H1 (cell line): ENCODE measurements around the gene CAMSAP1. TPM values are rescaled to one million over a fixed set of nuclear protein-coding genes. Genes with fewer than 3 reads are reported as not detected.

ENCODE experiments used
- CTCF ChIA-PET: fragments of 300-600 bp; sonication (Branson Sonifier 250); formaldehyde crosslinking; loops from one replicate; lab custom pipeline; 2021; ENCODE audit not compliant: partially characterized antibody; lab: Charles Lee
- POLR2A ChIA-PET: fragments of 300-600 bp; sonication (Branson Sonifier 250); formaldehyde crosslinking; loops from one replicate; lab custom pipeline; 2021; ENCODE audit warnings: inconsistent platforms; ENCODE audit not compliant: partially characterized antibody; lab: Charles Lee
- DNase-seq, 2 experiments: peaks; one replicate each; pipeline versions ENCODE4 v3.0.0 to v3.0.0-alpha.2; 2010 to 2022; ENCODE audit warnings: low spot score in 2 of 2, low read depth in 1 of 2, mixed read lengths in 1 of 2
- FAIRE-seq: peaks from 2 replicates; lab custom pipeline; 2011; peaks lifted over from hg19 to GRCh38; lab: Jason Lieb, UNC
- H2AFZ ChIP-seq: 2 replicates; pipeline ENCODE4 v1.8.1; 2012; ENCODE audit warnings: low read length, inconsistent platforms
- H2AK5ac ChIP-seq: 2 replicates; pipeline ENCODE4 v1.6.1; 2013; ENCODE audit warnings: low read depth, low read length
- H2BK120ac ChIP-seq: replicated peaks from 2 replicates; pipeline ENCODE3; 2013; ENCODE audit warnings: low read depth, low read length, inconsistent platforms
- H2BK12ac ChIP-seq: 2 replicates; pipeline ENCODE4 v1.6.1; 2013; ENCODE audit warnings: low read depth, low read length
- H2BK15ac ChIP-seq: 2 replicates; pipeline ENCODE4 v1.6.1; 2013; ENCODE audit warnings: low read length
- H2BK20ac ChIP-seq: 2 replicates; pipeline ENCODE4 v1.6.1; 2013; ENCODE audit warnings: low read length
- H2BK5ac ChIP-seq: 2 replicates; pipeline ENCODE4 v1.6.1; 2013; ENCODE audit warnings: low read depth, low read length
- H3K14ac ChIP-seq: 2 replicates; pipeline ENCODE4 v1.6.1; 2013; ENCODE audit warnings: inconsistent platforms; ENCODE audit not compliant: insufficient read length
- H3K18ac ChIP-seq: 2 replicates; pipeline ENCODE4 v1.6.1; 2013; ENCODE audit warnings: low read length; ENCODE audit errors: extremely low read depth
- H3K23ac ChIP-seq: 2 replicates; pipeline ENCODE4 v1.6.1; 2013; ENCODE audit warnings: inconsistent platforms; ENCODE audit not compliant: insufficient read length
- H3K23me2 ChIP-seq: 2 replicates; pipeline ENCODE4 v1.6.1; 2013; ENCODE audit warnings: low read depth, low read length
- H3K27ac ChIP-seq: 2 replicates; pipeline ENCODE4 v1.6.1; 2011; ENCODE audit warnings: low read depth, low read length, inconsistent platforms
- H3K27me3 ChIP-seq, 4 experiments: replicated peaks in 1 of 4; 1 replicate in 1 of 4; 2 replicates in 3 of 4; pipeline versions ENCODE4 v1.6.1 to v1.8.1; 2011 to 2013; ENCODE audit warnings: low read length in 3 of 4, mild to moderate bottlenecking in 3 of 4, inconsistent platforms in 2 of 4, mixed read lengths in 2 of 4, moderate library complexity in 1 of 4; ENCODE audit not compliant: control insufficient read depth in 3 of 4, insufficient read depth in 3 of 4; ENCODE audit errors: extremely low read depth in 1 of 4
- H3K36me3 ChIP-seq, 4 experiments: 2 replicates each; pipeline versions ENCODE4 v1.6.1 to v1.8.1; 2011 to 2013; ENCODE audit warnings: mild to moderate bottlenecking in 4 of 4, low read length in 3 of 4, moderate library complexity in 2 of 4, control low read depth in 1 of 4, inconsistent platforms in 1 of 4; ENCODE audit not compliant: insufficient read depth in 4 of 4, control insufficient read depth in 2 of 4
- H3K4ac ChIP-seq: replicated peaks from 2 replicates; pipeline ENCODE3; 2013; ENCODE audit warnings: low read length, low read depth, mixed read lengths, inconsistent platforms; ENCODE audit not compliant: insufficient read length
- H3K4me1 ChIP-seq, 4 experiments: replicated peaks in 1 of 4; 1 replicate in 1 of 4; 2 replicates in 3 of 4; pipeline versions ENCODE4 v1.6.1 to v1.8.1; 2011 to 2013; ENCODE audit warnings: low read length in 3 of 4, inconsistent platforms in 2 of 4, mixed read lengths in 1 of 4; ENCODE audit not compliant: insufficient read depth in 4 of 4, control insufficient read depth in 3 of 4
- H3K4me2 ChIP-seq, 2 experiments: 2 replicates each; pipeline versions ENCODE4 v1.6.1 to v1.8.1; 2011 to 2013; ENCODE audit warnings: low read depth in 2 of 2, low read length in 2 of 2, control low read depth in 1 of 2, inconsistent platforms in 1 of 2, mild to moderate bottlenecking in 1 of 2; ENCODE audit not compliant: insufficient read depth in 1 of 2
- H3K4me3 ChIP-seq, 4 experiments: fragments of 200-600, 300-600 bp in 1 of 4; sonication (generic), shearing (Covaris generic), sonication (Bioruptor Twin) in 1 of 4; 2 replicates each; pipeline versions ENCODE4 v1.5.1 to v1.8.1; 2011 to 2016; ENCODE audit warnings: low read length in 4 of 4, low read depth in 3 of 4, control low read depth in 2 of 4, inconsistent platforms in 2 of 4, mild to moderate bottlenecking in 2 of 4, mixed read lengths in 1 of 4, moderate library complexity in 1 of 4; ENCODE audit not compliant: insufficient read depth in 2 of 4; ENCODE audit errors: extremely low read depth in 1 of 4
- H3K56ac ChIP-seq: replicated peaks from 2 replicates; pipeline ENCODE3; 2013; ENCODE audit warnings: low read depth, mild to moderate bottlenecking, mixed read lengths, low read length, inconsistent platforms; ENCODE audit not compliant: insufficient read length
- H3K79me1 ChIP-seq: 2 replicates; pipeline ENCODE4 v1.6.1; 2013; ENCODE audit warnings: low read depth, low read length, control low read depth
- H3K79me2 ChIP-seq, 2 experiments: 2 replicates each; pipeline versions ENCODE4 v1.6.1 to v1.8.1; 2012 to 2013; ENCODE audit warnings: low read length in 2 of 2, mild to moderate bottlenecking in 2 of 2, inconsistent platforms in 1 of 2; ENCODE audit not compliant: insufficient read depth in 2 of 2, control insufficient read depth in 1 of 2
- H3K9ac ChIP-seq, 4 experiments: replicated peaks in 1 of 4; 1 replicate in 1 of 4; 2 replicates in 3 of 4; pipeline versions ENCODE4 v1.6.1 to v1.8.1; 2011 to 2013; ENCODE audit warnings: low read depth in 3 of 4, low read length in 3 of 4, control low read depth in 2 of 4, mild to moderate bottlenecking in 2 of 4, moderate library complexity in 2 of 4, inconsistent platforms in 1 of 4; ENCODE audit errors: extremely low read depth in 1 of 4
- H3K9me3 ChIP-seq, 2 experiments: 2 replicates each; pipeline versions ENCODE4 v1.6.1 to v1.8.1; 2012 to 2013; ENCODE audit warnings: mild to moderate bottlenecking in 2 of 2, moderate library complexity in 2 of 2, control low read depth in 1 of 2, inconsistent platforms in 1 of 2, low read depth in 1 of 2, low read length in 1 of 2, mixed read lengths in 1 of 2; ENCODE audit not compliant: insufficient read depth in 2 of 2
- H4K20me1 ChIP-seq, 2 experiments: replicated peaks in 1 of 2; 2 replicates each; pipeline versions ENCODE3 to v1.8.1; 2011 to 2013; ENCODE audit warnings: inconsistent platforms in 2 of 2, low read length in 2 of 2, mild to moderate bottlenecking in 1 of 2; ENCODE audit not compliant: insufficient read depth in 2 of 2, control insufficient read depth in 1 of 2
- H4K5ac ChIP-seq: 2 replicates; pipeline ENCODE4 v1.6.1; 2013; ENCODE audit warnings: low read length, low read depth, mixed read lengths, inconsistent platforms; ENCODE audit not compliant: insufficient read length
- H4K8ac ChIP-seq: 2 replicates; pipeline ENCODE4 v1.8.0; 2013; ENCODE audit warnings: mild to moderate bottlenecking, moderate library complexity, low read length, inconsistent platforms; ENCODE audit not compliant: insufficient read depth; ENCODE audit errors: extremely low read depth
- H4K91ac ChIP-seq: replicated peaks from 2 replicates; pipeline ENCODE3; 2013; ENCODE audit warnings: low read length, mixed read lengths, inconsistent platforms; ENCODE audit not compliant: insufficient read length
- JUN ChIP-seq: IDR thresholded peaks from 2 replicates; pipeline ENCODE4 v1.6.1; 2011; ENCODE audit warnings: low read depth, mild to moderate bottlenecking, improper control_type of control experiment, low read length
- SIX5 ChIP-seq: IDR thresholded peaks from 2 replicates; pipeline ENCODE4 v1.6.1; 2011; ENCODE audit warnings: mild to moderate bottlenecking, low read depth, low read length
- WGBS, 2 experiments: shearing (Covaris generic) in 1 of 2; methylation state at CpG; one replicate each; pipeline versions ENCODE4 v1.1.6 to v1.1.7; 2013 to 2015; ENCODE audit warnings: low lambda C conversion rate in 2 of 2, mixed read lengths in 2 of 2, inconsistent platforms in 1 of 2, low coverage in 1 of 2, missing lambda C conversion rate in 1 of 2; ENCODE audit not compliant: insufficient replicate concordance in 2 of 2, insufficient coverage in 1 of 2, insufficient read length in 1 of 2; ENCODE audit errors: extremely low coverage in 1 of 2, missing lambda C conversion rate in 1 of 2; 5-methylcytosine and 5-hydroxymethylcytosine counted together
- polyA plus RNA-seq, 7 experiments: library from polyadenylated mRNA; depleted of rRNA in 3 of 7; stranded (reverse) in 5 of 7; unstranded in 2 of 7; fragments of >200 nt in 5 of 7; fragments of 200-250 nt in 2 of 7; gene quantifications; 1 replicate in 5 of 7; 2 replicates in 1 of 7; 4 replicates in 1 of 7; pipeline versions ENCODE4 v1.2.1 to v1.2.3, GENCODE V29; 2011 to 2013; ENCODE audit warnings: missing spikeins in 2 of 7, mixed read lengths in 2 of 7
- total RNA-seq: library from RNA; stranded (reverse); fragmentation: NEBNext Ultra II Directional; extraction: Animal tissue kit (Norgen Biotek cat#: 25700); gene quantifications from 2 replicates; pipeline ENCODE4 v1.2.1, GENCODE V29; 2021

The CAMSAP1 gene
- total and polyA plus RNA-seq, 2 of the 8 experiments (the other 6 are each of a cell fraction or from before 2014, with no cell fraction given): 13.4 to 44.0 TPM

DNA sequence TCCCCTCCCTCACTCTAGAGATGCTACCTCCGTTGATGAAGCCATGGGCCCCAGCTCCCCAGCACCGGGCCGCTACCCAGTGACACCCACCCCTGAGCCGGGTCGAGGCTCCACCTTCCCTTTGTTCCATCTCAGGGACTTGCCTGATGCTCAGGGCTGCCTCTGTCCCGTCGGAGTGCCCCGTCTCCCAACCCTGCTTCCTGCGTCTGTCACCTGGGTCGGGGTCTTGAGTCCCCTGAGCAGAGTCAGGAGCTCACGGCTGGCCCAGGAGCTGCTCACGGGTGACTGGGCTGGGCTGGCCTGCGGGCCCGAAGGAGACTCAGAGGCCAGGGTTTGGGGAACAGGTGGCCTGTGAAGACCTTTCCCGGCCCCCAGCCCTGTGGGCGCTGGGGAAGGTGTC, 120.0 kb downstream of the CAMSAP1 start:
- no peaks in the 10 kb centered on the region; a peak in 1 of 7 replicates for H3K4me1 ChIP-seq
- POLR2A ChIA-PET: interaction anchor here (0.6 kb wide), 1 partner anchor 242 kb away, joined by 4 read pairs; no protein-coding TSS in a partner anchor

More for the DNA sequence above, 120.0 kb downstream of the CAMSAP1 start:
- 88% methylated on average over 14 of the region's 16 CpGs; no CpG with 5 or more reads in 1 of the 2 experiments for WGBS, 2 experiments
- H3K4me3 ChIP-seq: no peak overlapping the region
- no peaks in the 10 kb centered on the region for H3K36me3 ChIP-seq
- no peak for TF ChIP-seq JUN
- no peak for TF ChIP-seq SIX5
- no peaks in the 10 kb centered on the region for H3K27me3 ChIP-seq
- H2BK15ac ChIP-seq: no peak overlapping the region
- no peak overlapping the region for H2AK5ac ChIP-seq
- H3K79me2 ChIP-seq: no peaks in the 10 kb centered on the region
- H3K9me3 ChIP-seq: no peaks in the 10 kb centered on the region
- H3K56ac ChIP-seq: no peak overlapping the region
- H3K23me2 ChIP-seq: no peaks in the 10 kb centered on the region
- H3K23ac ChIP-seq: no peak overlapping the region
- H4K8ac ChIP-seq: no peak overlapping the region
- no peak overlapping the region for H2BK20ac ChIP-seq
- H2BK120ac ChIP-seq: no peak overlapping the region
- DNase-seq (no peak), FAIRE-seq (no peak)
- H3K18ac ChIP-seq: no peak overlapping the region
- no peak overlapping the region for H3K4me2 ChIP-seq
- H2BK12ac ChIP-seq: no peak overlapping the region
- H4K91ac ChIP-seq: no peak overlapping the region
- no peaks in the 10 kb centered on the region for H3K79me1 ChIP-seq
- H3K4ac ChIP-seq: peak overlapping the region; percentile 14
- no peak overlapping the region for H3K27ac ChIP-seq
- H3K9ac ChIP-seq: no peak overlapping the region
- no peak overlapping the region; the same call in 1 of the 2 replicates for H2AFZ ChIP-seq
- no peaks in the 10 kb centered on the region for H4K20me1 ChIP-seq
- CTCF ChIA-PET: interaction anchor here (0.6 to 3.6 kb wide), 5 partner anchors 10 to 834 kb away, joined by 3 to 32 read pairs (median 3); no protein-coding TSS in a partner anchor
- no peak overlapping the region for H3K14ac ChIP-seq
- H4K5ac ChIP-seq: no peak overlapping the region
- no peak overlapping the region for H2BK5ac ChIP-seq
